GM18867 (cell line): ENCODE data around the gene DHX32.

Experiments used
- ATAC-seq: cut with Tn5 transposase; IDR thresholded peaks from one replicate; pipeline ENCODE4 v1.9.1; 2021; ENCODE audit warnings: mild to moderate bottlenecking, moderate library complexity; ENCODE audit not compliant: unreplicated experiment

DHX32 gene

DNA sequence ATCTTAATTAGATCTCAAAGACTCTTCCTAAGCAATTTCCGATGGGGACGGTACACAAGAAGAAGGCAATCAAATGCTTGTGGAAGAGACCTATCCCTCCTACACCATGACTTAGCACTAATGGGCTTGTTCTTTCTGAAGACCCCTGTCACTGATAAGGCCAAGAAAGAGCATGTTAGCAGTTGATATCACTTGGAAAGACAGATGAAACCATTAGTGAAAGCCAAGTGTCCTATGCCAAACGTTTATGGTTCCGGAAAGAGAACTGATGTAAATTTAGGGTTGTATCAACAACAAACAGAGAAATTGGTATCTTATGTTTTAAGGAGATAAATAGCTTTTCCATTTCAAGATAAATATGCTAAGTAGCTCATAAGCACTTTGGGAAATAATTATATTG is 64.5 kb downstream of the DHX32 start:
- ATAC-seq = no peak

DNA sequence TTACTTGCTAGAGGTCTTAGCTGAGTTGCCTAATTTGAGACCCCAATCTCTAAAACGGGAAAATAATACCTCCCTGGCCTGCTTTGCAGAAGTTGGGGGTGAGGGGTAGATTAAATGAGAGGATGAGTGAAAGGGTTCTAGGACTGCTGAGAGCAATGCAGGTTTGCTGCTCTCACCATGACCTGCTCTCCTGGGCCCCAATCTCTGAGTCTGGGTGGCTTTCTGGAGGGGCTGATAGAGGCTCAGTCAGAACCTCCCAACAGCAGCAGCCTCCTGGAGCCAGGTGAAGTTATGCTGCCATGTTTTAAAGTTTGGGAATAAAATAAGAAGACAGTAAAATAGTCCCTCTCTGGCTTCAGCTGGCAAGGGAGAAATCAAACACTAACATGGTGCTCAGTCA is 65.3 kb downstream of the DHX32 start:
- no peak for ATAC-seq

DNA sequence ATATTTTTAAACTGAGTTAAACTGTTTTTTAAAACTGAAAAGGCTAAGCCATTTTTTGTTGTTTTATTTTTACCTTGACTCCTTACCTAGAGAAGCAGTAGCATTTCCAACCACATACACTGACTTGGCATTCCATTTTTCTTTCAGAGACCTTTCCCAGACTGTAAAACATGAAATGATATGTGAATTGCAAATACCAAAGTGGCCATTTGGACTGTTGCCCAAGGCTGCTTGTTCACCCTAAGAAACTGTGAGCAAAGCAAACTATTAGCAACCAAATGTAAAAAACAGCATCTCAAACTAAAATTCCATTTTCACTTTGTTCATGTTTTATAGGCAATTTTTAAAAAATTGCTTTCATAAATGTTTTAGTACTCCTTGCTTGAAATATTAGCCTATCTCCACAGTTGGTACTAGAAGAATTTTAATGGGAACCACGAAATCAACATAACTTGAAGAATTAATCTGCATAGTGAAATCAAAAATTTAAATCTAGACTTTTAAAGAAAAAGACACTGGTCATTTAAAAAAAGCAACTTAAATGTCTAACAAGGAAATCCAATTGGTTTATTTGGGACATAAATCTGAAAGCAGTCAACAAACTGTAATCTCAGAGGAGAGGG is 68.9 kb downstream of the DHX32 start:
- ATAC-seq = no peak

DNA sequence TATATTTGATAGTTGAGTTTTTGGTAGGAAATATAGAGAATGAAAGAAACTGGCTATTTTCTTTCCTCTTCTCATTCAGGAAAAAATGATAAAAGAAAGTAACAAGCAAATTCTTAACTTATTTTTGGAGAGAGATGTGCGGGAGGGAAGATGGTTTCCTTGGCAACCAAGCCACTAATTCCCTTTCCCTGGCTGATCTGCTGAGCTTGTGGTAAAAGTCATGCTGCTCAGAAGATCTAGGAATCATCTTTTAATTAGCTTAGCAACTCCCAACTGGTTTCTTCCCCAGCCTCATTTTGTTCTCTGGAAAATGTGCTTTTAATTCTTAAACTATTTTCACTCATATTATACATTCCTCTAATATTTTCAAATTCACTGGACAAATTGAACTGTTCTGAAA is 69.8 kb downstream of the DHX32 start:
- ATAC-seq = no peak

- no peak for ATAC-seq
These were observed 73.0 kb downstream of the DHX32 start for GRCh38 chr10:125808047-125808446.

DNA sequence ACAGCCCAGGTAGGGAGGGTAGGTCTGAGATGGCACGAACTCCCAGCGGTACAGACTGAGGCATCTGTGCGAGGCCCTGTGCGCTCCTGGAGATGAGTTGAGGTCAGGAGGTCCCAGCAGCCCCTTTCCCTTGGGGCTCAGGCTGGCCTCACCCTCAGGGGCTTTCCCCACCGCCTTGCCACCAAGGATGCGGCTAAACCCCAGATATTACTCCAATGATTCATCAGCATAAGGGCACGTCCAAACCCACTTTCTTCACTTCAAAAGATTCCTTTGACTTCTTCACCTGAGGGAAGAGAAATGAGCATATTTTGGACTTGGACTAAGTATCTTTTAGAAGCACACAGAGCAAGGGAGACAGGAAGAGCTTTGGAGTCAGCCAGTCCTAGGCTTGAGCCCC is 78.4 kb downstream of the DHX32 start:
- no peak for ATAC-seq

- no peak for ATAC-seq
These were observed 79.0 kb downstream of the DHX32 start for GRCh38 chr10:125802131-125802530.

DNA sequence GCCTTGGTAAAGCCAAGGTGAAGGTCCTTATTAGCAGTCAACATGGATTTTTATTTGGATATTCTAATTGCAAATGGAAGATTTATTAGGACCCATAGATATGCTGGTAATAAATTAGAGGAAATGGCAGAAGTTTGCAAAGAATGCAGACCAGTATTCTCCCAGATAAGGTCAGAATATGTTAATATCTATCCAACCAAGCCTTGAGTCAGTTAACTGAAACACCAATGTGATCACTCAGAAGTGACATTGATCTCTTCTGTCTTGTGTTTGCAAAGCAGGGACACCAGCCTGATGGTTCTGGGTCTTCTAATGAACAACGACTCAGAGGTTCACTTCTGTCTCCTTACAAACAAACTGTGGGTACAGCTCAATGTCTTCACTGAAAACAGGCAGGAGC is 79.5 kb downstream of the DHX32 start:
- ATAC-seq = no peak

DNA sequence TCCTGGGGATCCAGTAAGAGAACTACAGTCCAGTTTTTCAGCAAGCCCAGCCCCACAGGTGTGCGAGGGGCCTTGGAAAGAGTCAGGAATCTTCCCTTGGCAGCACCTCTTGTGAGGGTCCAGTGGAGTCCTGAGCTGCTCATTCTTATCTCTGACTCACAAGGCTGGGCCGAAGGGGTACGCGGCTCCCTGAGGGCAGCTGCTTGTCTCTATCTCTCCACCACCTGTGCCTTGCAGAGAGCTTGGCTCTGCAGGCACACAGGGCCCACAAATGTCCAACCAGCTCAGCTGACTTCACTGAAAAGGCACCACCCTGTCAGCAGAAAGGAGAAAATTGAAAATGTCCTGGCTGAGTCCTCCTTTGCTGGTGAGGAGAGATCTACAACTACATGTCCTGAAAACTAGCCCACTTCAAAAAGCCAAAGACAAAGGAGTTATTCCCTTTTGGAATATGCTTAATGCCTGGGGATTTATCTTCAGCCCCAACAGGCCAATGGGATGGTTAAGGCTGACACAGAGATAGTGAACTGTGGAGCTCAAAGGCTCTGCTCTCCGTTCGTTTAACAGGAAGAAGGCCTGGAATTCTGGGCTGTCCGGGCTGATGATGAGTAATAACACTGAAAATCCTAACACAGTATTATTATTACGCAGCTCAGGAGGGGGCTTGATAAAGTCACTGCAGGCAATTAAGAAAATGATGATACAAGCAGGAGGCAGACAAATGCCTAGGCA is 81.5 kb downstream of the DHX32 start:
- no peak for ATAC-seq

- no peak for ATAC-seq
These were observed 83.0 kb downstream of the DHX32 start for GRCh38 chr10:125797994-125798662.

DNA sequence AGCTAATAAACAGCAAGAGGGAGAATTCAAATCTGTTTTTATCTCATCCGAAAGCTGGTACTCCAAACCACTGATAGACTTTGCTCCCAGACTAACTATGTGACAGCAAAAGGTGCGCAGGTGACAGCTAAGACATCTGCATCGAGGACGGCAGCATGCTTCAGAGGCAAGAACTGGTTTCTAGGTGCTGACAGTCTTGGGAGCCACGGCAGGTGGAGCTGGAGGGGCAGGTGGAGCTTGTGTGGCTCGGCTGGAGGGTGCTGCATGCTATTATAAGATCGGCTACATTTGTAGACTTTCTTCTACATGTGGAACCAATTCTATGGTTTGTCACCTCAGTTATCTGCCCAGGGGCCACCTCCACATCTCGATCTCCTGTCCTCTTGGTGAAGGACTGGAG is 83.7 kb downstream of the DHX32 start:
- ATAC-seq = no peak

- ATAC-seq = no peak
These were observed 85.4 kb downstream of the DHX32 start for GRCh38 chr10:125795637-125796190.

DNA sequence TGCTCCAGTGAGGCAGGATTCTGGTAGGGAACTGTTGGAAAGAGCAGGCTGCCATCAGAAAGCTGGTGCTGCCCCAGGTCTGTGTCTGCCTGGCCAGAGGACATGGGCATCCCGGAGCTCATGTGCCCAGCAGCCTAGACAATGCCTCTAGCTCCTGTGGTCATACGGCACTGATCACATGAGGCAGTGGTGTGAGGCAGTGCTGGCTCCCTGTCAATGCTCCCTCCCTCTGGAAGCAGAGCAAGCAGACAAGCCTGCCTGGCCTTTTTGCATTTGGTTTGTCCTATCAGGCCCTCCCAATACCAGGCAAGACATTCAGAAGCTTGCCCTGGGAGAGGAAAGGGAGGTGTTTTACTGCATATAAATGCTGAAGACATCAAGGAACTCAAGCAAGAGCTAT is 86.0 kb downstream of the DHX32 start:
- no peak for ATAC-seq

DNA sequence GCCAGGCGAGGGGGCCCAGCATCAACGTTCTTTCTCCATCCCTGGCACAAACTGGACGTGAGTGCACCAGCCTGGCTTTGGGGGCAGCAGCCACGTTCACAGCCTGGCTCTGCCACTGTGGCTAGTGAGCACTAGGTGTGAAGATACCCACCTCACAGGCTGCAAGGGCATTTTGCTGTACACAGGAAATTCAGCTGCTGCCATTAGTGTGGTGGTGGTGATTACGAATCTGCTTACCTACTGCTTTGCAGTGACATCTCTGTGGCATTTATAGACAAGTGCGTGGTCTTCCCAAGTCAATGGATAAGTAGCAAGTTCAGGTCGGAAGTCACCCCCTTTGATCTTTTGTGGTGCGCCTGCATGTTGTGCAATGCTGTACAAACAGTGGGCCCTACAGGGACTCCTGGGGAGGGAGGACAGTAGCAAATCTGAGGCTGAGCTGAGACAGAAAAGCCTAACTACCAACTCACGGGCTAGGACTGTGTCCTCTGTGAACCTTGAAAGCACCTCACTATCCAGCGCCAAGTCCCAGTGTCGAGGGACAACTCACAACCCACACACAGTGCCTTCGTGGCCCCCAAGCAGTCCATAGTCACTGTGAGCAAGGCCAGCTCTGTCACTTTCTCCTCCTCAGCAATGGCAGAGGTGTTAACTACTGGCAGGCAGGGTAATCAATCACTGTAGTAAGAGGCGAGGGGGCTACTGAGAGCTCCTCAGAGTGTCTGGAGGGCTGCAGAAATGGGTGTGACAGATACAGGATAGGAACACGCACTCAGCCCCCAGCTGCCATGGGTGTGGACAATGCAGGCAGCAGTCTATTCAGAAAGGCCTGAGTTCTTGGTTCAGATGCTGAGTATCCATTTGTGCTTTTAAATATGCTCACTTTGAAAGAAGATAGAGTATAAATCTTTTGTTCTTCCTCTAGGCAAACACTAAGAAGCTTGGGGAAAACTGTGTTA is 88.5 kb downstream of the DHX32 start:
- no peak for ATAC-seq

DNA sequence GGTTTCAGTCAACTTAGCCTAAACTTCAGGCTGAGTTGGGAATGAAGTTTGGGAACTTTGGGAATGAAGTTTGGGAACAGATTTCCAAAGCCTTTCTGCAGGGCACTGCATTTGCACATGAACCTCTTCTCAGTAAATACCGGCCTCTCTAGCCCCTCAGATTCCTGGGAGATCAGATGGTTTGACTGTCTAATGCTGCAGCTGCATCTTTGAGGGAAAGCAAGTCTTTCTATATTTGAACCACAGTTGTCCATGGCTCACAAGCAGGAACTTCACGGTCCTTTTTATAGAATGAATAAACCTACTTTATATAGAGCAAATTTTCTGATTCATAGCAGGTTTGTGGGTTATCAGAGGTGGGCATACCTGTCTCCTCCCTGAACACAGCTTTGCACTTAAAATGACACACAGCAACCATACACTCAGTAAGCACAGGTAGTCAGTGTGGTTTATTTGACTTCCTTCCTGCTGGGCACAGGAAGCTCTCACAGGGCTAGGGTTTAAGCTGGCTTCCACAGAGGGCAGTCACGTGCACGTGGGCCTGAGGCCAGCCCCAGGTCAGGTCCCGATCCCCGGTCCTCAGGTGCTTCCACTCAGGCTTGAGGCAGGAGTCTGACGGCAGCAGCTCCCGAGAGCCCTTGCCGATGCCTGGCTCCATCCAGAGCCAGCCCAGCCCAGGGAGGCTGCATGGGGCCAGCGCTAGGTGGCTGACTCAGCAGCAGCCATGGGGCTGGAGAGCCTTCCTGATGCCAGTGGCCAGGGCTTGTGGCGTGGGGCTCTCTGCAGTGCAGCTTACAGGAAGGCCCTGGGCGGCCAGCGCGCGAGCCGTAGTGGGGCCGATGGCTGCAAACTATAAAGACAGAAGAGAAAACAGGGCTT is 92.7 kb downstream of the DHX32 start:
- ATAC-seq = no peak
